COLO829 (cell line): ENCODE data around the gene SLC35E1.

Source experiments
- DNase-seq: peaks from one replicate; pipeline ENCODE4 v3.0.0; 2012; ENCODE audit warnings: low spot score

SLC35E1 gene

GRCh38 chr19:16572332-16573211 lies at the start of gene SLC35E1:
Gene SLC35E1 (minus strand): TSS chr19:16572415. CDS start chr19:16572364, 51 bp downstream.
- DNase-seq: peak; percentile 97

GRCh38 chr19:16621165-16621800 lies 49.1 kb upstream of the SLC35E1 start:
- DNase-seq: no peak

- no peak for DNase-seq
Measured at GRCh38 chr19:16620584-16620983, 48.4 kb upstream of the SLC35E1 start.

- no peak for DNase-seq
Measured at GRCh38 chr19:16620018-16620417, 47.8 kb upstream of the SLC35E1 start.

- DNase-seq: no peak
Measured at GRCh38 chr19:16619457-16619856, 47.2 kb upstream of the SLC35E1 start.

GRCh38 chr19:16618248-16618647 lies 46.0 kb upstream of the SLC35E1 start:
- DNase-seq: no peak

- DNase-seq: no peak
Measured at GRCh38 chr19:16615808-16616207, 43.6 kb upstream of the SLC35E1 start.

- DNase-seq: peak; percentile 18
Measured at GRCh38 chr19:16614941-16615340, 42.7 kb upstream of the SLC35E1 start.

- DNase-seq: no peak
Measured at GRCh38 chr19:16613841-16614240, 41.6 kb upstream of the SLC35E1 start.

GRCh38 chr19:16612636-16613035 lies 40.4 kb upstream of the SLC35E1 start:
- DNase-seq: no peak

- no peak for DNase-seq
Measured at GRCh38 chr19:16611121-16611520, 38.9 kb upstream of the SLC35E1 start.

GRCh38 chr19:16609511-16610200 lies 37.4 kb upstream of the SLC35E1 start:
- no peak for DNase-seq

GRCh38 chr19:16608290-16608739 lies 36.1 kb upstream of the SLC35E1 start:
- no peak for DNase-seq

- DNase-seq: no peak
Measured at GRCh38 chr19:16607819-16608218, 35.6 kb upstream of the SLC35E1 start.

GRCh38 chr19:16605553-16605994 lies 33.4 kb upstream of the SLC35E1 start:
- DNase-seq: no peak

GRCh38 chr19:16605115-16605514 lies 32.9 kb upstream of the SLC35E1 start:
- no peak for DNase-seq

GRCh38 chr19:16604615-16605014 lies 32.4 kb upstream of the SLC35E1 start:
- DNase-seq: no peak

GRCh38 chr19:16603090-16603489 lies 30.9 kb upstream of the SLC35E1 start:
- no peak for DNase-seq

GRCh38 chr19:16601378-16602052 lies 29.3 kb upstream of the SLC35E1 start:
- DNase-seq: no peak

- no peak for DNase-seq
Measured at GRCh38 chr19:16600824-16601223, 28.6 kb upstream of the SLC35E1 start.

GRCh38 chr19:16599655-16600346 lies 27.6 kb upstream of the SLC35E1 start:
- DNase-seq: no peak
